Ureter (tissue), 1 donor: ENCODE measurements around the gene GJB2. TPM values are rescaled to one million over a fixed set of nuclear protein-coding genes. Genes with fewer than 3 reads are reported as not detected.

Experiments
- DNase-seq: peaks from one replicate; pipeline ENCODE4 v3.0.0-alpha.2; 2020; ENCODE audit warnings: low spot score
- total RNA-seq: library from RNA; stranded (reverse); gene quantifications from one replicate; pipeline ENCODE4 v1.2.4, GENCODE V29; 2023
- donor health status: DM: yes; HTN: yes; CAD: no.

GJB2 gene
- total RNA-seq, 1 donor from 2014 or later, result 4.9 TPM

- no peak for DNase-seq
These were observed 51.3 kb downstream of the GJB2 start for GRCh38 chr13:20141238-20142022.

DNA sequence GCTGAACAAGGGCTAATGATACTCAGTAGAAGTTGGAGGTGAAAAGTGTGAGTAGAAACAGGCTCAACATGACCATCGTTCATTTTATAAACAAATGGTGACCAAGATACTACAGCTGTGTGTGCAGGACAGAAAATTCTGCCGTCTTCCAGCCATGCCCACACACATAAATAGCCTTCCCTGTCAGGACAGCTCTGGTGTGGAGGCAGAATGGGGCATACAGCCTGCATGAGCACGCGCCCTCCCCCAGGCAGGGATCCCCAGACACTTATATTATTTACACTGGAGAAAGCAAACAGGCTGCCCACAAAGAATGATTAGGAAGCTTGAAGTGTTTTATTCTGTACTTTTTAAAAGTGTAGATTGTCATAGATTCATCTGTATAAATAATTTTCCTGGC is 52.3 kb downstream of the GJB2 start:
- DNase-seq, result no peak

DNA sequence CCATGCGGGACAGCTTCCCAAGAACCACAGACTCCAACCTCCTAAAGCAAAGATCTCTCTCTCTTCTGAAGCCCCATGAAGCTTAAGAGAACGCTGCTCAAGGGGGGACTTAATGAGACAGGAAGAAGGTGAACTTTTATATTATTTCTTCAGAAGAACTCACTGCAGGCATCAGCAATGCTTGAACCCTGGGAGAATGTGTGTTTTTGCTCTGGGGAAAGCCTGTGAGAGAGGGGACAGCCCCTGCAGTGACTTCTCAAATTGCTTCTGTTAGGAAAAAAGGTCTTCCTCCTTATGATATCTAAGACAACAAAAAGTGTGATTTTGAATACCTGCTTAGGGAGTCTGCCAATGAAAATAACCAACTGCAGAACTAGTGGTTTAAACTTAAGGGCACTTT is 54.9 kb downstream of the GJB2 start:
- no peak for DNase-seq

Other genes with a start within 250 kb of the GJB2 start
- 158 TPM for gene ZMYM2, start 234.2 kb downstream of the GJB2 start, total RNA-seq
- 0.13 TPM for gene GJA3, start 31.9 kb downstream of the GJB2 start, total RNA-seq
- gene GJB6, start 39.4 kb upstream of the GJB2 start, total RNA-seq, result 17.3 TPM